Fibroblast of the aortic adventitia (primary cell): ENCODE measurements around the gene CCDC12. TPM values are rescaled to one million over a fixed set of nuclear protein-coding genes. Genes with fewer than 3 reads are reported as not detected.

Source experiments
- DNase-seq: peaks from one replicate; pipeline ENCODE4 v3.0.0-alpha.2; 2010; ENCODE audit warnings: low read depth
- H3K4me3 ChIP-seq: 2 replicates; pipeline ENCODE4 v1.5.1; 2011; ENCODE audit warnings: low read depth, mild to moderate bottlenecking, control low read depth, low read length, moderate library complexity
- CTCF ChIP-seq: IDR thresholded peaks from 2 replicates; pipeline ENCODE4 v1.5.1; 2011; ENCODE audit warnings: mild to moderate bottlenecking, low read length, control low read depth, inconsistent platforms; ENCODE audit not compliant: insufficient read depth
- total RNA-seq: library from RNA; depleted of rRNA; stranded (reverse); fragments of >200 nt; gene quantifications from 2 replicates; pipeline ENCODE4 v1.2.3, GENCODE V29; 2012; ENCODE audit warnings: low replicate concordance

The CCDC12 gene
- total RNA-seq, 1 donor: 21.6 TPM

GRCh38 chr3:46931631-46932331 is 44.8 kb downstream of the CCDC12 start:
- H3K4me3 ChIP-seq: no peak overlapping the region
- no peak for DNase-seq
- no peak for TF ChIP-seq CTCF

GRCh38 chr3:46930945-46931403 is 45.6 kb downstream of the CCDC12 start:
- H3K4me3 ChIP-seq: no peak overlapping the region
- no peak for DNase-seq
- TF ChIP-seq CTCF: no peak

- no peak for TF ChIP-seq CTCF
- H3K4me3 ChIP-seq: no peak overlapping the region
- no peak for DNase-seq
These were observed 46.2 kb downstream of the CCDC12 start for GRCh38 chr3:46930166-46930944.

- TF ChIP-seq CTCF: no peak
- no peak for DNase-seq
These were observed 47.2 kb downstream of the CCDC12 start for GRCh38 chr3:46929324-46929723.

GRCh38 chr3:46928282-46928681 is 48.3 kb downstream of the CCDC12 start:
- no peak for TF ChIP-seq CTCF
- DNase-seq: no peak
- H3K4me3 ChIP-seq: no peak overlapping the region

More at GRCh38 chr3:46929324-46929723, 47.2 kb downstream of the CCDC12 start:
- H3K4me3 ChIP-seq: no peak overlapping the region

GRCh38 chr3:46927718-46928073 is 48.8 kb downstream of the CCDC12 start:
- DNase-seq: no peak
- no peak for TF ChIP-seq CTCF
- H3K4me3 ChIP-seq: no peak overlapping the region
